Endometrial microvascular endothelial cells (primary cell): Measurements from ENCODE around the gene KCNK18. TPM values are rescaled to one million over a fixed set of nuclear protein-coding genes. Genes with fewer than 3 reads are reported as not detected.

ENCODE experiments used
- in situ Hi-C: cut with HindIII; loops from 2 replicates; pipeline ENCODE4 v1.10.0; 2017; ENCODE audit warnings: low sequenced_read_pairs, low pct_unique_long_range_greater_than_20kb; ENCODE audit errors: inconsistent ontology term
- total RNA-seq: library from RNA; depleted of rRNA; stranded (reverse); fragments of >200 nt; gene quantifications from one replicate; pipeline ENCODE4 v1.2.3, GENCODE V29; 2015; ENCODE audit errors: inconsistent ontology term

Gene KCNK18
- total RNA-seq, 1 donor from 2014 or later, result not detected

DNA sequence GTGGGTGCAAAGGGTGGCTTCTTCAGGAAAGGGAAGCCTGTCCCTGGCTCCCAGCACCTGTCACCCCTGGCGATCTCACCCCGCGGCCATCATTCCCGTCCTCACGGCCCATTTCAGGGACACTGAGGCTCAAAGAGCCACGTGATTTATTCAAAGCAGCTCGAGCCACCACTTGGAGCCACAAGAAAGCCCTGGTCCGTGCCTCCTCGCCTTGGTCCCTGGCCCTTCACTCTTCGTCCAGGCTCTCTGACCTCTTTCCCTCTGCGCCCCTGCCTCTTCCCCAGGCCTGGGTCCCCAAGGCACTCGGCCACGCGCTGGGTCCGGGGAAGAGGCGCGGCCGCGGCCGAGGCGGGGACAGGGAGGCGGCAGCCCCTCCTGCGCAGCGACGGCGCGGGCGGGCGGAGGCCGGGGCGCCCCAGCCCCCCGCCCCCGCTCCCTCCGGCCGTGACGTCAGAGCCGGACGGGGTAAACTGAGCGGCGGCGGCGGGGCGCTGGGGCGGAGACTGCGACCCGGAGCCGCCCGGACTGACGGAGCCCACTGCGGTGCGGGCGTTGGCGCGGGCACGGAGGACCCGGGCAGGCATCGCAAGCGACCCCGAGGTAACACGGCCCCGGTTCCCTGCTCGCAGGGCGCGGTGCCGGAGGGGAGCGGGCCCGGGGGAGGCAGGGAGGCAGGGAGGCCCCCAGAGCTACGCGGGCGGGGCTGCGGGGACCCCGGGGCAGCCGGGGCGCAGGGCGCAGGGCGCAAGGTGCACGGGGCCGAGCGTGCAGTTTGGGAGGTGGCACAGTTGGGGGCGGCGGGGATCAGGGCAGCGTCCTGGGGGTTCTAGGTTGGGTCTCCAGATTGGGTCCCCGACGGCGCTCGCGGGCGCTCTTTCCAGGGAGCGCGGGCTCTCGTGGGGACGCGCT lies 43.6 kb downstream of the KCNK18 start, which contains the start of gene SLC18A2:
SLC18A2 (plus strand) TSS at position 494 of the 909 bp plus-strand sequence. CDS start 580 bp downstream, outside the sequence.
- in situ Hi-C loops, result no loop called here

DNA sequence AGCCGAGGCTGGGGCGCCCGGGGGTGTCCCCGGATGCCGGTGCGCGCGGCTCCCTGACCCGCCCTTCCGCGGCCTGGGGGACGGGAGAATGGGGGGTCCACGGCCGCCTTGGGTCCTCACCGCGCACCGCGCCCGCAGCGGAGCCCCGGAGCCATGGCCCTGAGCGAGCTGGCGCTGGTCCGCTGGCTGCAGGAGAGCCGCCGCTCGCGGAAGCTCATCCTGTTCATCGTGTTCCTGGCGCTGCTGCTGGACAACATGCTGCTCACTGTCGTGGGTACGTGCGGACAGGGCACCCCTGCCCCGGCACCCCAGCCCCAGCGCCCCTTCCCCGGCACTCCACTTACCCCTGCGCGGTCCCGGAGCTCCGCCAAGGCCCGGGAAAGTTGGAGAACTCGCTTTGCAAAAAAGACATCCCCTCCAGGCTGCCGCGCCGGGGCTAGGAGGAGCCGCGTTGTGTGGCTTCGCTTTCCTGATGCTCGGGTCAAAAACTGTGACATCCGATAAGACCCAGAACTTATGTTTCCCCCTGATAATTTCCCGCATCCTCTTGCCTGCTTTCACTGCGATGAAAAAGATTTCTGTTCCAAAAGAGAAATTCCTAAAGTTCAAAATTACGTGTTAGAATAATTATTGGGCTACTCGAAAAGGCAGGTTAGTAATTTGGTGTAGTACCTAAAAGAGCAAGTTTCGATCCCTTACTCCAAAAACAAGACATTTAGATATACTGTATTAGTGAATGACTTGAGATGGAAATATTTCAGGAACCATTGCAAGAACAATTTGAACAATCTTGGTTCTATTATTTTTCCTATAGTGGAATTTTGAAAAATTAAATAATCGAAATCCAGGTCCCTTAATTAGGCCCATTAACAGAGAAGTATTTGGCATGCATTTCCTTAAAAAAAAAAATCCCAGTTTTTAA lies 44.5 kb downstream of the KCNK18 start:
- in situ Hi-C loops, result no loop called here

DNA sequence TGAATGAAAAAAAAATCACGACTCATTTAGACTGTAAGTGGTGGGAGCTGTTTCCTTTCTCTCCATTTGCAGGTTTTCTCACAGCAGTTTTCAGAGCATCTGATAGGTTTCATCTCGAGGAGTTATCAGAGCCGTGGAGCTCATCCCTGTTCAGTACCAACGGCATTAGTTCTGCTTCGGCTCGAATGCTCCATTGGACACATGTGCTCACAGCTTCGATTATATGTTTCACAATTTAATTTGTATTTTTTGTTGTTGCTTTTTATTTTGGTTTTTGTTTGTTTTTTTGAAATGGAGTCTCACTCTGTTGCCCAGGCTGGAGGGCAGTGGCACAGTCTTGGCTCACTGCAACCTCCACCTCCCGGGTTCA lies 45.2 kb downstream of the KCNK18 start:
- in situ Hi-C loops, result no loop called here

DNA sequence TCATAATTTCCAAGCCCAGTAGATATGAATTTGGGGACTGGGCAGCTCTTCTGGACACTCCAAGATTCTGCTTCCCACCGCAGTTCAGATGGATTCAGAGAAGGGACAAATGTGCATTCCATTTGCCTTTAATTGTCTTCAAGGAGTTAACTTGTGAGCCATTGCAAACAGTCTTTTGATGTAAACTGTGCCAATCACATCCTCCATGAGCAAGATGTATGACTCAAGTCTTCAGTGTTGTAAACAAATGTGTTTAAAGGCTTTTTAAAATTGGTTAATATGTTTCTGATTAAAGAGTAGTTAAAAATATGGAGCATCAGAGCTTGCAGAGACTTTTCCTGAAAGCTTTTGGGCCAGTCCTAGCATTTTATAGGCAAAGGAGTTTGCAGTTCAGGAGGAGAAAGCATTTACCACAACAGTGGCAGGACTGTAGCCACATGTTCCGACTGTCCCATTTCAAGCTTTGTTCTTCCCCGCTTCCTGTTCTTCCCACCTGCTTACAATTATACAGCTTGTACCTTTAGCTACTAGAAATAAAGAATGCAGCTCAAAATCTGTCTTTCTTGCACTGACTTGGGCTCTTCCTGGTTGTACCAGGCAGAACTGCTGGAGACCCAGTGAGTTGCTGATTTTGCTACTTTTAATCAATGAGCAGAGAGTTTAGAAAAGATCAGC lies 49.8 kb downstream of the KCNK18 start:
- in situ Hi-C loops, result no loop called here

DNA sequence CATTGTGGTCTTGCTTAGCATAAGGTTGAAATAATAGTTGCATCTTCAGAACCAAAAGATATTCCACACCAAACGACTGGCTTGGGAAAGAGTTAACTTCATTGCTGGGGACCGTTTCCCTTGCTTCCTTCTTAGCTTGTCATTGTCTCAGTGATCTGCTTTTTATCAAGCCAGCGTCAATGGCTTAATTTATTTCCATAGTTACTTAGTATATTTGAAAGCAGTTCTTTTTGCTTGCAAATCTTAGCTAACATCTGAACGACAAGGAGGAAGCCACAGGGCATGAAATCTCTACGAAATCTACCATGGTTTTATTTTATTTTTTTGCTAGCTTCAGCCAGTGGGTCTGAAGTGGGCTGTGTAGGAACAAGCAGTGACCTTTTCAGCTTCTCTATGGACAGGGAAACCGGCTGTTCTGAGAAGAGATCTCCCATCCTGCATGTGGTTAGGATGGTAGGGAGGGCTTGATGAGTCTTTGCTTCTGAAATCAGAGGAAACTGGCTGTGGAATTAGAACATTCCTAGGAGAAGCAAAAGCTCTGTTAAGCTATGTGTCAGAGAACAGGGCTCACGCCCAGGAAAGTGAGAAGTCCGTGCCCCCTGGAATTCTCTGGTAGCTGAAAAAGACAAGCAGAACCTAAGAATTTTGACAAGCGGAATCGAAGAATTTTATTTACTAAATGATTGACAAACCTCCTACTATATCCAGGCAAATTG lies 51.6 kb downstream of the KCNK18 start:
- in situ Hi-C loops, result no loop called here

DNA sequence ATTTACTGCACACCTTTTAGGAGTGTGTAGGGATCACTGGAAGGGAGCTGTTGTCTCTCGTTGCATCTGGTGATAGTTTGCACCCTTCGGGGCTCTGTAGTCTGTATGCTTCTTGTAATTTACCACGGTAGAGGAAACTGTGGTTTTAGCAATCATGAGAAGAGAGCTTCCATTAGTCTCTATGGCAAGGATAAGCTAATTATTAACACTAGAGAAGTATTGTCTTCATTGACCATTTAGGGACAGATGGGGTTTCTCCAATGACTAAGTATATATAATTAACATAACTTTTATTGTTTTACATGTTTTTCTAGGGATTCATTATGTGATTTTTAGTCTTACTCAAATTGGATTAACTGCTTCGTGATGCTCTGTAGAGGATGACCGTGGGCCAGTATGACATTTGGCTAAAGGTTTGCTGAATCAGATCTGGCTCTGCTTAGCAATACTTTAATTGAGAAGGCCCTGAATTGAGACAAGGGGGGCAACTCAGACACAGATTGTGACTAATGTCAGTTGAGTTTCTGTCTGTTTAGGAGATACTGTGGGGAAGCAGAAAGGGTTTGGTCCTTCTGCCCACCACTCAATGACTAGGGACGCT lies 52.3 kb downstream of the KCNK18 start:
- in situ Hi-C loops, result no loop called here

DNA sequence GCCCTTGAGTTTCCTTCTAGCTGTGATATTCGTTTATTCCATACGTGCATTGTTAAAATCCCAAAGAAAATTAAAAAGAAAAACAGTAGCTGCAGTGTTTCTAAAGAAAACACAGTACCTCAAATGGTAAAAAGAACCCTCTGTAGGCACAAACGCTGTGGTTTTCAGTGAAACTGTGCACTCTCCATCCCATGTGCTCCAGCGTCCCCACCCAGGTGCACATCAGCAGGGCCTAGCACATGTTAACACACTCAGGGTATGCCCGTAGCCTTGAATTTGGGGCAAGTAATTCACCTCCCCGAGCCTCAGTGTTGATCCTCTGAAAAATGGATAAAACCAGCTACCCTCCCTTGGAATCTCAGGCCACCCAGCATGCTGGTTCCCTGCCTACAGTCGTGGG lies 53.1 kb downstream of the KCNK18 start:
- in situ Hi-C loops, result no loop called here

DNA sequence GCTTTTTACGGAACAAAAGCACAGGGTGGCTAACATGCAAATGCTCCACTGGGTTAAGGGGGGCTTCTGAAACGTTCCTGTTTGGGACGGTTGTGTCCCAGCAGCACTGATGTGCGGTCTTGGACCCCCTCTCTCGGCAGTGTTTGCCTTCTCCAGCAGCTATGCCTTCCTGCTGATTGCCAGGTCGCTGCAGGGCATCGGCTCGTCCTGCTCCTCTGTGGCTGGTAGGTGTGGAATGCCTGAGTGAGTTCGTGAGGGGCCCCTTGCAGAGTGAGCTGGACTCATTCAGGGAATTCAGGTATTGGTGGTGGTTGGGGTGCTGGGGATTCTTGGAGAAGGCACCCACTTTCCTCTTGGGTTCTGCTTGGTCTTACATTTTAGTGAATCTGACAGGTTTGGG lies 56.6 kb downstream of the KCNK18 start:
- in situ Hi-C loops, result no loop called here

DNA sequence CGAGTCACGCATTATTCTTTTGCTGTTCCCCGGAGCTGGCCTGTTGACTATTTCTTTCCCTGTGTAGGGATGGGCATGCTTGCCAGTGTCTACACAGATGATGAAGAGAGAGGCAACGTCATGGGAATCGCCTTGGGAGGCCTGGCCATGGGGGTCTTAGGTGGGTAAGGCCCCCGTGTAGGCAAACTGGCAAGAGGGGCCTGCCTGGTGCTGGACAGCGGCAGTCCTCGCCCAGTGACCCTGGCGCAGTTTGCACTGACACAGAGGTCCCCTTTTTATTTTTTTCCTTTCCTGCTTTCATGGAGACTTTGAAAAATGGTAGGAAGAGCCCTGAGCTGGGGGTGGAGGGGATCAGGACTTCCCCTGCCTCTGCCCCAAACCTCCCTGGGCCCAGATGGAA lies 57.0 kb downstream of the KCNK18 start:
- in situ Hi-C loops, result no loop called here

DNA sequence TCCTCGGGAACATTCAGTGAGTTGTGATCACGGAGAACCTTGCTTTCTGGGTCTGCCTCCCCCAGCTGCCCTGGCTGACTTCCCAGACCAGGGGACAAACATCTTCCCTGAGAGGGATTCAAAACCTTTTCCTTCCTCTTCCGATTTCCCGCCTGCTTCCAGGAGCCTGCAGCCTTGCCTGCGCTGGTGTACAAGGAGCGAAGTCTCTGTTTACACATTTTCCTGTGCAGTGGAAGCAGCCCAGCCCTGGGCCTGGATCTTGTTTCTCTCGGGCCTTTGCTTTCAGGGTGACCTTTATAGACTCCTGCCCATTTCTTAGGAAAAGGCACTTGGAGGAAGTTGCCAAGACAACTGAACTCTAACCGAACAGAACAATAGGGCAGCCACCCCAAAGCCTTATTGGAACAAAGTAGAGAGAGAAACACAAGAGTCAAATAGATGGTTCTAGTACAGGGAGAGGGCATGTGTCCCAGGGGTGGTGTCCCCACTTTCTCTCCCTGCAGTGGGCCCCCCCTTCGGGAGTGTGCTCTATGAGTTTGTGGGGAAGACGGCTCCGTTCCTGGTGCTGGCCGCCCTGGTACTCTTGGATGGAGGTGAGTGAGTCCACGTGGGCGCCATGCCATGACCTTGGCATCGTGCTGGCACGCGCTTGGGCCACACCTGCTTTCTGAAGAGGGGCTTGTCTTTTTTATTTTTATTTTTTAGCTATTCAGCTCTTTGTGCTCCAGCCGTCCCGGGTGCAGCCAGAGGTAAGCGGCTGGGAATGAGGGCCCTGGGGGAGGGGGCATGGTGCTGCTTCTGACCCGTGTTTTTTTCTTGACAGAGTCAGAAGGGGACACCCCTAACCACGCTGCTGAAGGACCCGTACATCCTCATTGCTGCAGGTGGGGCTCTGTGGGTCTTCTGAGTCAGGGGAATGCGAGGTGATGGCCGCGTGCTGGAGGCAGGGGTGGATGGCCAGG lies 57.8 kb downstream of the KCNK18 start:
- in situ Hi-C loops, result no loop called here

DNA sequence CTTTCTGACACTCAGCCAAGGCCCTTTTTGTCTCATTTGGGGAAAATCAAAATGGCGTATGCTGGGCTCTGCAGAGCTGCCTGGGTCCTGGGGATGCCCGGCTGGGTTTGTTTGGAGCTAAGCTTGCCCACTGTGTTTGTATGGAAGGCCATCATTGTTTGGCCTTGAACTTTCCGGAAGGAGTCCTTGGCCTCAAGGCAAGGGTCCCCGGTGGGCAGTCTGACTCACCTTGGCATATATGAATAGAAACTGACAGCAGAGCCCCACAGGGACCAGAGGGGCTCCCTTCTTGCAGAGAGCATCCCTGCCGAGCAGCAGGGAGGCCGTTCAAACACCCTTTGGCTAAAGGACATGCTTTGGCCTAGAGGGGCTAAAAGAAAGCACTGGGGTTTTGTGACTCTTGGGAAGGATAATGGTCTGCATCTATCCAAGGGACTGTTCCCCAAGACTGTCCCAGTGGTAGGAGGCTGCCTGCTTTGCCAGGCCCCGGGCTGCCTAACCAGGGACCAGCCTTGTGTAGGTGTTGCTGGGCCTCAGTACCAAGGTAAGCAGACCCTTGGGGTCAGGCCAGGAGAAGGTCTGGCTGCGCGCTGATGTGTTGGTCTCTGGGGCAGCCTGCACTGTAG lies 58.7 kb downstream of the KCNK18 start:
- in situ Hi-C loops, result no loop called here

DNA sequence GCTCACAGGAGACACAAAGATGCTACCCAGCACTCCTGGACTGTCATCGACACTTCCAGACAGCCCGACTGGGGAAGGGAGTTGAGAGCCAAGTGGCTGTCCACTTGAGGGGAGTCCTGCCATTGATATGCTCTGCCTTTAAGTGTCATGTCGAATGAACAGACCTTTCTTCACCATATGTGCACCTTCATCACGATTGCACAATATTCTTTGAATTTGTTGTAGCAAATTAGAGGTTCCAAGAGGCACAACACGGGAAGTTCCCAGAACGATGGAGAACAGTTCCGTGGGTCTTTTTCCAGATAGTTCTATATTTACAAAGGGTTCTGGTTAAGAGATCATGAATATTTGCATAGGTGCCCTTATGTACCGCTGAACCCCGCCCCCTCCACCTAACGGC lies 59.6 kb downstream of the KCNK18 start:
- in situ Hi-C loops, result no loop called here

DNA sequence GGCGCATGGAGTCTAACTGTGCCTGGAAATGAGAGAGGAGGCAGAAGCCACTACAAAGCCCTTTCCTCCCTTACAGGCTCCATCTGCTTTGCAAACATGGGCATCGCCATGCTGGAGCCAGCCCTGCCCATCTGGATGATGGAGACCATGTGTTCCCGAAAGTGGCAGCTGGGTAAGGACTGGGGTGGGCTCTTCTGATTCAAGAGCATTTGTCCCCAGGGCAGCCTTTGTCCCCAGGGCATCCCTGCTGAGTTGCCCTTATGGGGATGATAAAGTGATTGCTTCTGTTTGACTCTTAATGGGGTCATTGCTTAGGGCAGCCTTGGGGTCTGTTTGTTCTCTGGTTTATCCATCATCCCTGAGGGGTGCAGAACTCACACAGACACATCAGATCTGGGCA lies 60.4 kb downstream of the KCNK18 start:
- in situ Hi-C loops, result no loop called here

DNA sequence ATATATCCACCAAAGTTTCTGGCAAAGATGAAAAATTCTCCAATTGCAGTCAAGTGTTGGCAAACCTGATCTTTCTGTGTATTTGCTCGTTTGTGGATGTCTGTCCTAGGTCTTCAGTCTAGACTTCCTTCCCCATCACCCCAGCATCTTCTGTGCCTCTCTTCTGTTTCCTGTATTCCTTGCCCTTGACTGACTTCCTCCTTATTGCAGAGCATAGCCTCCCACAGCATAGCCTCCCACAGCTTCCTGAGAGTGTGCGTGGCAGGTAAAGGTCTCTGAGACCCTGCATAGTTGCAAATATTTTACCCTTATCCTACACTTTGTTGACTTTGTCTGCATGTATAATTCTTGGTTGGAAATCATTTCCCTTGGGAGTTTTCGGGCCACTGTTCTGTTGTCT lies 62.0 kb downstream of the KCNK18 start:
- in situ Hi-C loops, result no loop called here
